Esophagus muscularis mucosa (tissue), 4 donors: Measurements from ENCODE around the gene GRID1.

Experiments
- CTCF ChIP-seq, 3 experiments: fragments of 200-600 bp in 2 of 3; fragments of 450-650 bp in 1 of 3; sonication (generic) in 2 of 3; IDR thresholded peaks; one replicate each; pipeline ENCODE4 v1.5.1; 2017 to 2019; ENCODE audit warnings: antibody characterized with exemption in 3 of 3, mild to moderate bottlenecking in 2 of 3, moderate library complexity in 1 of 3
- EP300 ChIP-seq: sonication (generic); formaldehyde crosslinking; IDR thresholded peaks from one replicate; pipeline ENCODE4 v1.6.1; 2017; ENCODE audit warnings: antibody characterized with exemption
- POLR2A ChIP-seq: fragments of 450-650 bp; IDR thresholded peaks from one replicate; pipeline ENCODE4 v1.6.1; 2017; ENCODE audit warnings: antibody characterized with exemption, moderate library complexity, mild to moderate bottlenecking, low read depth
- POLR2AphosphoS5 ChIP-seq, 2 donors: sonication (generic); formaldehyde crosslinking; IDR thresholded peaks; one replicate each; pipeline ENCODE4 v1.6.1; 2017; ENCODE audit warnings: antibody characterized with exemption in 2 of 2

GRCh38 chr10:86316274-86316835, 50.2 kb downstream of the GRID1 start:
- TF ChIP-seq POLR2A (no peak), CTCF (IDR thresholded peaks at IDR 0.05) (no peak), EP300 (no peak), POLR2AphosphoS5 (IDR thresholded peaks at IDR 0.05) (no peak)
